Upper lobe of left lung (tissue), 4 donors: ENCODE data around the gene ARHGEF12.

Experiments
- CTCF ChIP-seq, 6 experiments: fragments of 450-650 bp in 4 of 6; fragments of 200-600 bp in 2 of 6; sonication (generic) in 2 of 6; IDR thresholded peaks; one replicate each; pipeline ENCODE4 v1.5.1; 2016 to 2019; ENCODE audit warnings: antibody characterized with exemption in 6 of 6
- EP300 ChIP-seq, 4 donors: sonication (generic); formaldehyde crosslinking; IDR thresholded peaks; one replicate each; pipeline ENCODE4 v1.5.1; 2017; ENCODE audit warnings: antibody characterized with exemption in 4 of 4, control low read depth in 2 of 4
- POLR2A ChIP-seq, 4 donors: fragments of 450-650 bp; IDR thresholded peaks; one replicate each; pipeline ENCODE4 v1.5.1; 2016 to 2017; ENCODE audit warnings: antibody characterized with exemption in 4 of 4, mild to moderate bottlenecking in 2 of 4
- POLR2AphosphoS5 ChIP-seq, 2 donors: sonication (generic); formaldehyde crosslinking; IDR thresholded peaks; one replicate each; pipeline ENCODE4 v1.5.1; 2017; ENCODE audit warnings: antibody characterized with exemption in 2 of 2

GRCh38 chr11:120376547-120377182, 40.5 kb downstream of the ARHGEF12 start:
- no peak for TF ChIP-seq CTCF (IDR thresholded peaks at IDR 0.05)
- no peak for TF ChIP-seq POLR2AphosphoS5 (IDR thresholded peaks at IDR 0.05)
- TF ChIP-seq EP300 (IDR thresholded peaks at IDR 0.05) = no peak
- TF ChIP-seq POLR2A (IDR thresholded peaks at IDR 0.05) = no peak
